OCI-LY3 (cell line): ENCODE measurements around the gene ARHGAP26.

Experiments
- CTCF ChIP-seq: fragments of 200-600, 300-600 bp; sonication (generic); IDR thresholded peaks from 2 replicates; pipeline ENCODE4 v1.5.1; 2014; ENCODE audit warnings: antibody characterized with exemption, low read length, low read depth
- EZH2phosphoT487 ChIP-seq: fragments of 200-600 bp; shearing (Covaris generic); IDR thresholded peaks from 2 replicates; pipeline ENCODE4 v1.6.1; 2018; ENCODE audit warnings: antibody characterized with exemption, mixed run types, low read depth

DNA sequence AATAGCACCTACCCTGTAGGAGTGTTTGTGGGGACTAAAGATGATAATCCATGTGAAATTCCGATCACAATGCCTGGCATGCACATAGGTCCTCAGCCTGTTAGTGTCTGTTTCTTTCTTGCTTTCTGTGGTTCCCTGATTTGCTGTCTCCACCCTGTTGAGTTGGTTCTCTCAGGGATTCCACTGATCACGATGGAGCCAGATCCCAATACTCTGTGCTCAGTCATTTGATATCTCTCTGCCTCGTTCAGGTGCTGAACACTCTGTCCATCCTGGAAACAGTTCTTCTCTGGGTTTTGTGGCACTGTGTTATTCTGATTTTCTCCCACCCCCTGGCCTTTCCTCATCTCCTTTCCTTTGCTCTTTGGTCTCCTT, 60.8 kb downstream of the ARHGAP26 start:
- TF ChIP-seq CTCF (no peak), EZH2phosphoT487 (no peak)
